Kidney (tissue), 14 donors: Measurements from ENCODE around the gene ATOSB. TPM values are rescaled to one million over a fixed set of nuclear protein-coding genes. Genes with fewer than 3 reads are reported as not detected.

Experiments used
- DNase-seq, 5 donors: peaks; one replicate each; pipeline ENCODE4 v3.0.0-alpha.2; 2013 to 2020
- FAIRE-seq: peaks from 2 replicates; lab custom pipeline; 2012; peaks lifted over from hg19 to GRCh38; lab: Jason Lieb, UNC
- H3K27ac ChIP-seq, 2 donors: one replicate each; pipeline ENCODE4 v1.7.0; 2013; ENCODE audit warnings: low read depth in 2 of 2, low read length in 2 of 2, inconsistent platforms in 1 of 2
- H3K27me3 ChIP-seq: one replicate; pipeline ENCODE4 v1.7.1; 2013; ENCODE audit warnings: low read length, inconsistent platforms; ENCODE audit not compliant: control insufficient read depth, insufficient read depth
- H3K36me3 ChIP-seq, 3 donors: one replicate each; pipeline versions ENCODE4 v1.7.0 to v1.7.1; 2013; ENCODE audit warnings: low read length in 3 of 3, control low read depth in 1 of 3, inconsistent platforms in 1 of 3; ENCODE audit not compliant: insufficient read depth in 3 of 3, control insufficient read depth in 2 of 3
- H3K4me1 ChIP-seq, 3 donors: one replicate each; pipeline versions ENCODE4 v1.7.0 to v1.7.1; 2013; ENCODE audit warnings: low read length in 3 of 3, inconsistent platforms in 1 of 3, low read depth in 1 of 3; ENCODE audit not compliant: control insufficient read depth in 2 of 3, insufficient read depth in 2 of 3
- H3K4me3 ChIP-seq, 3 donors: one replicate each; pipeline versions ENCODE4 v1.7.0 to v1.8.1; 2013; ENCODE audit warnings: low read length in 3 of 3, control low read depth in 1 of 3, inconsistent platforms in 1 of 3
- H3K9ac ChIP-seq, 3 donors: one replicate each; pipeline versions ENCODE4 v1.7.0 to v1.7.1; 2013; ENCODE audit warnings: low read length in 3 of 3, control low read depth in 1 of 3, inconsistent platforms in 1 of 3
- H3K9me3 ChIP-seq, 3 donors: one replicate each; pipeline versions ENCODE4 v1.7.0 to v1.7.1; 2013; ENCODE audit warnings: low read length in 3 of 3, control low read depth in 1 of 3, inconsistent platforms in 1 of 3; ENCODE audit not compliant: control insufficient read depth in 2 of 3, insufficient read depth in 1 of 3
- intact Hi-C: fragments of 100-400 bp; cut with DNase I; formaldehyde crosslinking; loops from one replicate; pipeline ENCODE4 v1.11.1; 2022
- polyA plus RNA-seq: library from polyadenylated mRNA; stranded (reverse); fragments of 350-450 nt; fragmentation: Illumina TruSeq; extraction: RNeasy Lipid Tissue Mini Kit (QIAGEN cat#74804); gene quantifications from one replicate; pipeline ENCODE4 v1.2.3, GENCODE V29; 2014; ENCODE audit warnings: low read depth, low replicate concordance; ENCODE audit not compliant: insufficient read depth
- total RNA-seq: library from RNA; stranded (reverse); fragmentation: NEBNext Ultra II Directional; extraction: Animal tissue kit (Norgen Biotek cat#: 25700); gene quantifications from one replicate; pipeline ENCODE4 v1.2.1, GENCODE V29; 2021
- TF ChIP-seq, protein P1 (sequence below): IDR thresholded peaks from 3 replicates; pipeline ENCODE4 v1.5.1; 2012; ENCODE audit warnings: mild to moderate bottlenecking, moderate library complexity, borderline replicate concordance; ENCODE audit not compliant: insufficient read depth; ENCODE audit errors: extremely low read depth
- donor health status: control.
- donor health status: control.
- donor health status: control.
- donor health status: control.
- donor health status: control.
- donor health status: DM: yes; HTN: yes; CAD: no.
- donor health status: Normal renal cell carcinoma (clear cell type).

The ATOSB gene
- total and polyA plus RNA-seq, 2 donors from 2014 or later = 18.6 to 19.5 TPM

DNA sequence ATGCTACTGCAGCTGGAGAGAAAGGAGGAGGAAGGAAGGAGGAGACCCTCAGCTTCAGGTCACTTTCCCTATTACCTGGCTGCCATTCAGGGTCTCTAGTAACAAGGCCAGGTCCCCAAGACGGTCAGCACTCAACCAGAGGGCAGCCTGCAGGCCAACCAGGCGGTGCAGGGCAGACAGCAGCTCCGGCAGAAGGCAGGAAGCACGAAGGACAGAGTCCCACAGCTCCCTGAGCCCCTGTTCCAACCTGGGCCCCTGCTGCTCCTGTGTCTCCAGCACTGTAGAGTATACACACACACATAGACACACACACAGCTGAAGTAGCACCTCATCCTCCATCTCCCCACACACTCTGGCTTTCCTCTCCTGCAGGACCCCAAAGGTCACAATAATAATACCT lies 37.6 kb downstream of the ATOSB start:
- TF ChIP-seq, protein P1, sequence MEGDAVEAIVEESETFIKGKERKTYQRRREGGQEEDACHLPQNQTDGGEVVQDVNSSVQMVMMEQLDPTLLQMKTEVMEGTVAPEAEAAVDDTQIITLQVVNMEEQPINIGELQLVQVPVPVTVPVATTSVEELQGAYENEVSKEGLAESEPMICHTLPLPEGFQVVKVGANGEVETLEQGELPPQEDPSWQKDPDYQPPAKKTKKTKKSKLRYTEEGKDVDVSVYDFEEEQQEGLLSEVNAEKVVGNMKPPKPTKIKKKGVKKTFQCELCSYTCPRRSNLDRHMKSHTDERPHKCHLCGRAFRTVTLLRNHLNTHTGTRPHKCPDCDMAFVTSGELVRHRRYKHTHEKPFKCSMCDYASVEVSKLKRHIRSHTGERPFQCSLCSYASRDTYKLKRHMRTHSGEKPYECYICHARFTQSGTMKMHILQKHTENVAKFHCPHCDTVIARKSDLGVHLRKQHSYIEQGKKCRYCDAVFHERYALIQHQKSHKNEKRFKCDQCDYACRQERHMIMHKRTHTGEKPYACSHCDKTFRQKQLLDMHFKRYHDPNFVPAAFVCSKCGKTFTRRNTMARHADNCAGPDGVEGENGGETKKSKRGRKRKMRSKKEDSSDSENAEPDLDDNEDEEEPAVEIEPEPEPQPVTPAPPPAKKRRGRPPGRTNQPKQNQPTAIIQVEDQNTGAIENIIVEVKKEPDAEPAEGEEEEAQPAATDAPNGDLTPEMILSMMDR = no peak
- Histone ChIP-seq H3K36me3 (peaks cover 0 to 5% (median 0%) of the 10 kb centered on the region in 3 donors), H3K27ac (no peak overlapping the region), H3K4me1 (peaks cover 0 to 12% (median 11%) of the 10 kb centered on the region in 3 donors), H3K27me3 (no peaks in the 10 kb centered on the region), H3K4me3 (no peak overlapping the region), H3K9ac (peak overlapping the region in 1 of 3 donors; percentile 6), H3K9me3 (no peaks in the 10 kb centered on the region)
- intact Hi-C loops = no loop called here
- no peak for DNase-seq
- no peak for FAIRE-seq

DNA sequence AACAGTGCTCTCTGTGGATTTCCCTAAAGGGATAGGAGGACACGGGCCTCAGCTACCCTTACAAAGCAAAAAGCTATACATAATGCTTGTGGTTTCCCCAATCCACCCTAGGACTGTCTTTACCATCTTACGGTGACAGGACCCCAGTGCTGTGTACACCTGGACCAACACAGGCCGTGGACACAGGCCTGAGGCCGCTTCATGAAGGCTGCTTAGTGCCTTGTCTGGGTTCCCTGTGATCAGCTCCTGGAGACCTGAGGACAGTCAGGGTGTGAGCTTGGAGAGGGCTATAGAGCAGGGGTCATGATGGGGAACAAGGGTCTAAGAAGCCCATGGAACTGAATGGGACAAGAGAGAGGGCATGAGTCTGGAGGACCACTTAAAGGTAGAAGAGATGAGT lies 38.8 kb downstream of the ATOSB start:
- Histone ChIP-seq H3K9me3 (no peaks in the 10 kb centered on the region), H3K36me3 (peaks cover 0 to 5% (median 0%) of the 10 kb centered on the region in 3 donors), H3K4me3 (no peak overlapping the region), H3K9ac (no peak overlapping the region), H3K4me1 (peaks cover 0 to 14% (median 12%) of the 10 kb centered on the region in 3 donors), H3K27me3 (no peaks in the 10 kb centered on the region), H3K27ac (no peak overlapping the region)
- TF ChIP-seq, protein P1 = no peak
- intact Hi-C loops = no loop called here
- FAIRE-seq (no peak), DNase-seq (no peak)

GRCh38 chr9:35075358-35075757 lies 40.3 kb downstream of the ATOSB start:
- H3K9me3 ChIP-seq = no peaks in the 10 kb centered on the region
- no peaks in the 10 kb centered on the region for H3K27me3 ChIP-seq
- peaks cover 0 to 21% (median 18%) of the 10 kb centered on the region in 3 donors for H3K4me1 ChIP-seq
- peaks cover 0 to 5% (median 0%) of the 10 kb centered on the region in 3 donors for H3K36me3 ChIP-seq
- no peak for DNase-seq
- intact Hi-C loops = no loop called here
- H3K27ac ChIP-seq = no peak overlapping the region
- H3K9ac ChIP-seq = no peak overlapping the region
- no peak for FAIRE-seq
- TF ChIP-seq, protein P1 = no peak
- H3K4me3 ChIP-seq = no peak overlapping the region

GRCh38 chr9:35074791-35075190 lies 40.9 kb downstream of the ATOSB start:
- H3K9ac ChIP-seq = no peak overlapping the region
- DNase-seq (no peak), FAIRE-seq (no peak)
- peaks cover 0 to 5% (median 0%) of the 10 kb centered on the region in 3 donors for H3K36me3 ChIP-seq
- H3K4me1 ChIP-seq = peaks cover 3 to 27% (median 24%) of the 10 kb centered on the region in 3 donors
- H3K27me3 ChIP-seq = no peaks in the 10 kb centered on the region
- no peak overlapping the region for H3K27ac ChIP-seq
- TF ChIP-seq, protein P1 = no peak
- no peak overlapping the region for H3K4me3 ChIP-seq
- intact Hi-C loops = no loop called here
- no peaks in the 10 kb centered on the region for H3K9me3 ChIP-seq
